T-helper 2 cell (primary cell): Measurements from ENCODE around the gene CEBPB.

Source experiments
- DNase-seq, 5 experiments: peaks; one replicate each; pipeline versions ENCODE4 v3.0.0 to v3.0.0-alpha.2; 2012 to 2022

The CEBPB gene

DNA sequence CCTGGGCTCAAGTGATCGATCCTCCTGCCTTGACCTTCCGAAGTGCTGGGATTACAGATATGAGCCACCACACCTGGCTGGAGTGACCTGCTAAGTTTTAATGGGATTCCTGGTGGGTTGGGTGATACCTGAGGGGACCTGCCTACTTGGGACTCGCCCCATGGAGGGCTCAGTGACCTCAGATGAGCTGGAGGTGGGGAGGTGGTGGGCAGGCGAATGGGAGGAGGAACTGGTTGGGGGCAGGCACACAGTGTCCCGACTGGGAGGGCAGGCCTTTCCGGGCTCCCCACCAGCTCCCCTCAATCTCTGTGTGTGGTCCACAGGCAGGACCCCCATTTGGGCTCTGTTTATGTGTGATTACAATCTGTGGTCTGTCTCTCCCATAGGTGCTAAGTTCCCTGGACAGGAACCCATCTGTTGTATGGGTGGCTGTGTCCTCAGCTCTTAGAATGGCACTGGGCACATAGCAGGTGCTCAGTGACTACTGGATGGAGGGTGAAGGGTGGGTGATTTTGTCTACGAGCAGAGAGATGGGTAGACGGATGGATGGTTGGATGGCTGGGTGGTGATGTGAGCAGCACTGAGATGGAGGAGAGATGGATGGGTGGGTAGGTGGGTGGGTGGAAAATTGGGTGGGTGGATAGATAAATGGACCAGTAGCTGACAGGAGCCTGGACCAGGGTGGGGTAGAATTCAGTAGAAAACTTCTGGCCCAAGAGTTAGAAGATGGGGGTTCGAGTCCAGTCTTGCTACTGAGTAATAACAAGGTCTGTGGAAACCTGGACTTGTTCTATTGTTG, 23.8 kb downstream of the CEBPB start:
- DNase-seq: no peak

DNA sequence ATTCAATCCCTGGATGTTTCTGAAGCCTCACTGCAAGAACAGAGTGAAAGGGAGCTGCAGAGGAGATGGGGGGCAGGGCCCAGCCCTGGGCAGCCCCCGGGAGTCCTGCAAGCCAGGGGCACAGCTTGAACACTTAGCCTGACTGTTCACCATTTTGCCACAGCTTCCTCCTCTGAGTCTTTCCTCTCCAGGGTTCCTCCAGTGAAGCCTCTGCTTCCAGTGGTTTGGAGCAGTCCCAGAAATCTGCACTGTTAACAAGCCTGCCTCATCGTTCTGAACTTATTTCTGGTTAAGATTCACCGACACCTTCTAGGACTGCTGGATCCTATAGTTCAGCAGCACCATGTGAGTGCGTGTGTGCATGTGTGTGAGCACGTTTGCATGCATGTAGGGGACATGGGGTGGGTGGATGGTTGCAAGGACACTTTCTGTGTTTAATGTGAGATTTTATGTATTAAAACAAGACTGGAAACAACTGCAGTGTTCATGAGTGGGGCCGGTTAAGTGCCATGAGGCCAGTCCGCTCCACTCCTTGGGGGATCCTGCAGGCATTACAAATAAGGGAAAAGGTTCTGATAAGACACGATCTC, 24.6 kb downstream of the CEBPB start:
- DNase-seq: no peak

DNA sequence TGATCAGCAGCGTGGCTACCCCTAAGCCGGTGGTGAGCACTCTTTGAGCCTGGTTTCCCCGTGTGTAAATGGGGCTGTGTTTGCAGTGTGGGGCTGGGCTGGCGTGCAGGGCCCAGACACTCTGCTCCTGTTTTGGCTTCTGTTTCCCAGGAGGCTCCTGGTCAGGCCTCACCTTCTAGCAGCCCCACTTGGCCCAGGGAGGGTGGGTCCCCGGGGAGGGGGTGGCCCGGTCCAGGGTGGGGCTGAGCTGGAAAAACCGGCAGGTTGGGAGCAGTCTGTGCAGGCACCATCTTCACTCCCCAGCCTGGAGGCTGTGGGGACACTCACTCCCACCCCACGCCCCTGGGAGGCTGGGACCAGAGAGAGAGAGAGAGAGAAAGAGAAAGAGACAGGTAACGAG, 25.3 kb downstream of the CEBPB start:
- DNase-seq: no peak

DNA sequence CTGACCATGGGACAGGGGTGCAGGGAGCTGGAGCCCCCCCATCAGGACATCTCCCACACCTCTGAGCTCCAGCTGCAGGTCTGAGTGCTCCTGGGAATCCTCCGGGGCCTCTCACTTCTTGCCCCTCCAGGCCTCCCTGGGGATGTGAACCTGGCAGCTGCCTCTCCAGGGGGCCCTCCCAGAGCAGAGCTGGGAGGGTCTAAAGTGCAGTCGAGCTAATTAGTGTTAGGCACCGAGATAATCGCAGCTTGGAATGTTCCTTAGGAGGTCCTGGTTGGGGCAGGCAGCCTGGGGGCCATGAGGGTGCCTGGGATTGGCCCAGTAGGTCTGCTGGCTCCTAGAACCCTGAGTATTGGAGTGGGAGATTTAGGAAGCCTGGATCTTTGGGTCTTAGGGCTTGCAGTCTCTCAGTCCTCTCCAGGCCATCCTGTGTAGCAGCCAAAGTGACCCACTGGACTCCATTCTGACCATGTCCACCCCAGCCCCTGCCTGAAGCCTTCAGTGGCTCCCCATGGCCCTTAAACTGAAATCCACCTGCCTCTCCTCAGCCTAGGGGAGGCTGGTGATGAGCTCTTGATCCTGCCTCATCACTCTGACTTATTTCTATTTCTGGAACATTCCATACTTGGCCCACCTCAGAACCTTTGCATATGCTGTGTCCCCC, 26.0 kb downstream of the CEBPB start:
- no peak for DNase-seq

DNA sequence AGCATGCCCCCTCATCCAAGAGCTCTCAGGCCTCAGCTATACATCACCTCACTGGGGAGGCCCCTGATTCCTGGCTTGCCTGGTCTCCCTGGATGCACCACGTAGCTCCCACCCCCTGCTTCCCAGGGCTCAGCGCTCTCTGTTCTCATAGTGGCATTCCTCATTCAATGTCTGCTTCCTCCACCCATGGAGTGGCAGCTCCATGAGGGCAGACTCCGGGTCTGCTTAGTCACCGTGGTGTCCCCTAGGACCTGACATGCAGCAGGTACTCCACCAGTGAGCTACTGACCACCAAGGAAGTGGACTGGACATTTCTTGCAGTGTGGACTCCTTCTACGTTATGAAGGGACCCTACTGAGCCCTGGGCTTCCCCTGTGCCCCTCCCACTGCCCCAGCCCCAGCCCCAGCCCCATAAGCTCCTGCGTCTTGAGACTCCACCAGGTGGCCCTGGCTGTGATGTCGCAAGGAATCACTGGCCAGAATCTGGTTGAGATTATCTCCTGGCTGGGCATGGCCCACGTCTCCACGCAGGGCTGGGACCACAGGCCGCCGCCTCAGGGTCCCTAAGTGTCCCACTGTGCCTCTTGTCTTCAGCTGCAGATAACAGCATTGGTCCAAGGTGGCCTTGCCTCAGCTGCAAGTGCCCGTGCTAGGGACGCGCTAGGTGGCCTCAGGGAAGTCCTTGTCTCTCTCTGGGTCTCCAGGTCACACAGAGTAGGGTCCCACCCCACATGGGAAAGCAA, 26.7 kb downstream of the CEBPB start:
- DNase-seq: no peak

DNA sequence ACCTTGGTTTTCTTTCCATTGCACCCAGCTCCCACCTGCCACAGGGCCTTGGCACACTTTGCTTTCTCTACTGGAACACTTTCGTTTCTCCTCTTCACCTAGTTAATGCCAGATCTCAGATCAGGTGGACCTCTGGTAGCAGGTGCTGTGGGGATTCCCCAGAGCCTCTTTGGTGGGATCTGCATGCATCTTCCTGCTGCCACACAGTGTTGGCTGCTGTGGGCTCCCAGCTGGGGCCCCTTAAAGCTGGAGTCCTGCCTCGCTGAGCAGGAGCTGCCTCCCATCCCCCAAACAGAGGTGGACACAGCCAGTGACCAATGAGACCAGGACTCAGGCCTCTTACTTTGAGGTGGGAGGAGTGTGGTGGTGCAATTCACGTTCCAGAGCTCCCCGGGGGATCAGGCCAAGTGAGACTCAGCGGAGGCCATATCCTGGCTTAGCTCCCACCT, 28.4 kb downstream of the CEBPB start:
- DNase-seq: no peak

DNA sequence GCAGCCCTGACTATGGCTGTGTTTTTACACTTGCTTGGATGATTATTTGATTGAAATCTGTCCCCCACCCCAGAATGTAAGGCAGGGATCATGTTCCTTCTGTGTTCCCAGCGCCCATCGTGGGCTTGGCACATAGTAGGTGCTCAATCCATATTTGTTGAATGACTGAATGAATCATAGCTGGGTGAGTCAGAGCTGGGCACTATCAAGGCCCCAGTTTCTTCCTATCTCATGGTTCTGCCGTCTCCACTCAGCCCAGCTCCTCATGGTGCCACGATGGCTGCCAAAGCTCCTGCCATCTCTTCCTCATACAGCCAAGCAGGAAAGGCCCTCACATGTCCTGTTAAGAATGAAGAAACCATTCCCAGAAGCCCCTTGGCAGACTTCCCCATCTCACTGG, 29.0 kb downstream of the CEBPB start:
- no peak for DNase-seq

DNA sequence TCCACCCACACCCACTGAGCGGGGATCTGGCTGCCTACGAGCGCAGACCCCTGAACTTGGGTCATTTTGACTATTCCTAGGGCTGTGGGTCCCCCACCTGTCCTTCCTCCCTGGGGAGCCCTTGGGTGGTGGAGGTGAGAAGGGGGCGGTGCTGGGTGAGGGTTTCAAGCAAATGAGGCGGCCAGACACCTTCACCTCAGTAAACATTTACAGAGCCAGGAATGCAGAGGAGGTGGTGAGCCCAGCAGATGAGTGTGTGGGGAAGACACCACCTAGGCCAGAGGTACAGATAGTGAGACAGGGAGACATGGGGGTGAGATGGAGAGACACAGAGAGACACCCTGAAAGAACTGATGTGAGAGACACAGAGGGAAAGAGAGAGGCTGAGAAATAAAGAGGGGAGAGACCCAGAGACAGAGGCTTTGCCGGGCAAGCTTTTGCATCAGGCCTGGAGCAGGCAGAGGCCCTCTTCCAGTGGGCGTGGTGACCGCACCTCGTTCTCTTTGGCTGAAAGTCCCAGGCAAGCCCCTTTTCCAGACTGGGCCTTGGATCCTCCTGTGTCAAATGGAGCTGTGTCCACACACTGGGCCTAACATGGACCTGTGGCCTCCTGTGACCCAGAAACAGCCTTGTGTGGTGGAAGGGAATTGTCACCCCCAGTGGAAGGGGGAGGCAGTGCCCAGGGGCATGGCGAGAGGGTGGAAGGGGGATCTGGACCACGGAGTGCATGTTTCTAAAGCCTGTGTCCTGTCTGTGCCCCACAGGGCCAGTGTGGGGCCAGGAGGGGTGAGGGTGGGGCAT, 29.7 kb downstream of the CEBPB start:
- no peak for DNase-seq

DNA sequence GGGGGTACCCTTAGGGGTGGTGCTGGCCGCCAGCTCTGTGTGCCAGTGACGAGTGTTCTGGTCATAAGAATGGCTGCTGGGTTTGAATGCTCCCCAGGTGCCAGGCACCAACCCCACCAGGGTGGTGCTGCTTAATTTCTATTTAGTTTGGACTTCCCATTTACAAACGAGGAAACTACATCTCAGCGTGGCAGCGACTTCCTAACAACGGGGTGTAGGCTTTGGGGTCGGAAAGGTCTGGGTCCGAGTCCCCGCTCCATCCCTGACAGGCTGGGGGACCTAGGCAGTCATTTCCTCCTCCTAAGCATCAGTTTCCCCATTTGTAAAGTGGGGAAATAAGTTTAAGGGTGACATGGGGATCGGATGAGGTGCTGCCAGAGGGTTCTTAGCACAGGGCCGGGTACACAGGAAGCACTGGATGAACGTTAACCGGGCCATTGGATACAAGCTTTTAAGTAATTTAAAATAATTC, 30.3 kb downstream of the CEBPB start:
- no peak for DNase-seq

DNA sequence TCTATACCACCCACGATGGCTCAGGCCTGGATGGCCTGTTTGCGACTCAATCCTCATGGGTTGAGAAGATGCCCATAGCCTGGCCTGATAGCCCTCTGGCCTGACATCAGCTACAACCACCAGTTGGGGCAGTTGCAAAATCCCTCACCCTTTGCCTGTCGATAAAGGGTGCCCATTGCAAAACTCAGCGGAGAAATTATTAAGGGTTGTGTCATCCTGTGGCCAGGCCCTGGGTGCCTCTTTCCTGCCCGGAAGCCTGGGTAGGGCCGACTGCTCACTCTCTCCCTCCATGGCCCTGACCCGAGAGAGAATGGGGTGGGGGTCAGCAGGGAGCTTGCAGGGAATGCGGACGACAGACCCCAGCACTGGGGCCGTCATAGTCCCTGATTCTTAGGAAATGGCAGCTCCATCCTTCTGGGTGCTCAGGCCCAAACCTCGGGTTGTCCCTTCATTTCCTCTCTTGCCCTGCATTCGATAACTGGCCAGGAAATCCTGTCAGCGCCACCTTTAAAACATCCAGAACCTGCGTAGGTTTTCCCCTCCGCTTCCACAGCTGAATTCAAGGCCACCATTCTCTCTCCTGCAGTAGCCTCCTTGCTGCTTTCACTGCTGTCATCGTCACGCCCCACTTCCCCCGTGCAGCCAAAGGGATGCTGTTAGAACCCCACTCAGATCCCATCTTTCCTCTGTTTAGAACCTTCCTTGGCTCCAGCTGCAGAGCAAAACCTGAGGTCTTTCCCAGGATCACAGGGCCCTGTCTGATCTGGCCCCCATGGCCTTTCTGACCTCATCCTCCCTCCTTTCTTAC, 31.1 kb downstream of the CEBPB start:
- DNase-seq: no peak

DNA sequence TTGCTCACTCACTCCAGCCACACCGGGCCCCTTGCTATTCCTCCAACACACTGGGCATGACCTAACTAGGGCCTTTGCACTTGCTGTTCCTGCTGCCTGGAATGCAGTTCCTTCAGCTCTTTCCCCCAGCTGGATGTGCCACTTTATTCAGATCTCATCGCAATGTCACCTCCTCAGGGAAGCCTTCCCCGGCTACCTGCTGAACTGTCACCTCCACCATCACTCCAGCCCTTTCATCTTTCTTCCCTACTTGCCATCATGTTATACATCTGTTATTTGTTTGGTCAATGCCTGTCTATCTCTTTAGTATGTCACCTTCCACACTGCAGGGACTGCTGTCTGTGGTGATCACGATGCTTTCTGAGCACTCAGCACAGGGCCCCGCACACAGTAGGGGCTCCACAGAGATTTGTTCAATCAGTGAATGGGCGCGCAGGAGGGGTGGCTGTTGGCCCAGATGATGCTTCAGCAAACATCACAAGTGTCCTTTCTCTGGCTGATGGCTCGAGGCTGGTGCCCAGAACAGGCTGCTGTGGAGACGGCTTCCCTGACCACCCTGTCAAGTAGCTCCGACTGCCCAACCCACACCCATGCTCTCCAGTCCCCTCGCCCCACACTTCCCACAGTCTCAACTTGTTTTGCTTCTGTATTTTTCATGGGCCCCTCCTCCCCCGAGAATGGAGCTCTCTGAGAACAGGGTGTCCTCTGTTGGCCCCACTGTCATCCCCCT, 31.8 kb downstream of the CEBPB start:
- DNase-seq: no peak

DNA sequence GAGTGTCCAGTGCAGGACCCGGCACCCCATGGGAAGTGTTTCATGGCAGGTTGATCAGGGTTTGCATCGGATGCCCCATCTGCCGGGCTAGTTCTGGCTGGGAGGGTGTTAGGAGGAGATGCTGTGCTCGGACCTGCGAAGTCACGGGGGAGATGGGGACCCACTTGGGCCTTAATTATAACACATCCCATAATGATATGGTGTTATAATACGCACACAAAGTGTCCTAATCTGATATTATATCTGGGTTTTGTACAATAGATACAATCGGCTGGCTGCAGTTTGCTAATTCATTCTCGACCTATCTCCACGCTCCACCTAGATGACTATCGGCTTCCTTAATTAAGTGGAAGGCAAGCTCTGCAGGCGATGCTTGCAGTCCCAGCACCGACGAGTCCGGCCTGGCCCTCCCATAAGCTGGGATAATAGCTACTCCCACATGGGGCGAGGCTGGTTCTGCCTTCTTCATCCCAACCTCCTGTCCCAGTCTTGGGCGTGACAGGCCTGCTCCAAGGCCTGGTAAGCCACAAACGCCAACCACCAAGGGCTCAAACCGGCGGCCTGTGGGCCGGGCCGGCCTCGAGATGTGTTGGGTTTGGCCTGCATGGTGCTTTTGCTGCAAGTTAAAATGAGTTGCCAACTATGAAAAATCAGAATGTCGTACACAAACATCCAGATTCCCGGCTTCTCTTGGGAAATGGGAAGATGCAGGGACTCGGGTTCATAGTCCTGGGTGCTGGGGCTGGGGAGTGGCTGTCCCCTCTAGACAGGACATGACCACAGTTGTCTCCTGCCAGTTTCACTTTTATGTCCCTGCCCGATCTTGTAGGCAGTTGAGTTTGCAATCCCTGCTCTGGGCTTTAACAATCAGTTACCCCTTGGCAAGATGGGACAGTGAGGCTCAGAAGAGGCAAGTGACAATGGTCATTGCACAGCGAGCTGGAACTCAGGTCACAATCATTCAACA, 32.7 kb downstream of the CEBPB start:
- DNase-seq: no peak

DNA sequence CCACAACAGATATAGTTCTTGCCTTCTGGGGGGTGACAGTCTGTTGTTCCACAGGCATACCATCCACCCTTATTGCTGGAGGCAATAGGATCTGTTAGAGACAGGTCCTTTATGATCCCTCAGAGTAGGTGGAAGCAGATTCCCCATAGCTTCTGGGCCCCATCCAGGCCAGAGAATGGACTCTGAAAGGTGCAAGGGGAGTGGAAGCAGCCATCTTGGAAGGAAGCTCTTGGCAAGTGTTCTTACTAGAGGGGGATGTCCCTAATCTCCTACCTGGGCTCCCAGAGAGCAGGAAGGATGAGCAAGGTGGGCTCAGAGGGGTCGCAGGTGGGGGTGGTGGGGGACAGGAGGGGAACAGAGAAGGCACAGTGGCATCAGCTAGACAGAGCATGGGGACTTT, 33.4 kb downstream of the CEBPB start:
- no peak for DNase-seq

DNA sequence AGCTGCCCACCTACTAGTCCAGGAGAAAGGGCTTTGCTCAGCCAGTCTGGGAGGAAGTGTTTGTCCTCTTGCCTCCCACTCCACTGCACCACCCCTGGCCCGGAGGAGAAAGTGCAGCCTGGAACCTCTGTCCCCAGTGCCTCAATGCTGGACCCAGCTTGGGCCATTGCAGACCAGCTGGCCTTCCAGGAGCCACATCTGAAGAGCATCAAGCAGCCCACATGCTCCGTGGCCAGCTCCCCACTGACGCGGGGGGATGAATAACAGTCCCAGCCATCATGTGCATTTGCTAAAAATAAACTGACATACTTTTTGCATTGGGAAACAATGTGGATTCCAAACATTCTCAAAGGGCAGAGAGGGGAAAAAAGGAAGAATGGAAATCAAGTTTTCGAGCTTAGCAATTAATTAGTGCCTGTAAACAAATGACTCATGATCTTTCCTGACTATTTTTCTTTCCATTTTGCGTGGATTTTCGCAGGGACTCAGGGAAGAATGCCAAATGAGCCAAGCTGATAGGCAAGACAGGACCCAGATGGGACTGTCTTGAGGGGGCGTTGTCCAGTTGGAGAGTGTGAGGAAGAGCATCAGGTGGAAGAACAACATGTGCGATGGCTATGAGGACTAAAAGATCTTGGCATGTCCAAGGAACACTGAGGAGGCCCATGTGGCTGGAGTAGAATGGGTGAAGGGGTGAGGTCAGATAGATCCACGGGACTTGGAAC, 34.1 kb downstream of the CEBPB start:
- DNase-seq: no peak

DNA sequence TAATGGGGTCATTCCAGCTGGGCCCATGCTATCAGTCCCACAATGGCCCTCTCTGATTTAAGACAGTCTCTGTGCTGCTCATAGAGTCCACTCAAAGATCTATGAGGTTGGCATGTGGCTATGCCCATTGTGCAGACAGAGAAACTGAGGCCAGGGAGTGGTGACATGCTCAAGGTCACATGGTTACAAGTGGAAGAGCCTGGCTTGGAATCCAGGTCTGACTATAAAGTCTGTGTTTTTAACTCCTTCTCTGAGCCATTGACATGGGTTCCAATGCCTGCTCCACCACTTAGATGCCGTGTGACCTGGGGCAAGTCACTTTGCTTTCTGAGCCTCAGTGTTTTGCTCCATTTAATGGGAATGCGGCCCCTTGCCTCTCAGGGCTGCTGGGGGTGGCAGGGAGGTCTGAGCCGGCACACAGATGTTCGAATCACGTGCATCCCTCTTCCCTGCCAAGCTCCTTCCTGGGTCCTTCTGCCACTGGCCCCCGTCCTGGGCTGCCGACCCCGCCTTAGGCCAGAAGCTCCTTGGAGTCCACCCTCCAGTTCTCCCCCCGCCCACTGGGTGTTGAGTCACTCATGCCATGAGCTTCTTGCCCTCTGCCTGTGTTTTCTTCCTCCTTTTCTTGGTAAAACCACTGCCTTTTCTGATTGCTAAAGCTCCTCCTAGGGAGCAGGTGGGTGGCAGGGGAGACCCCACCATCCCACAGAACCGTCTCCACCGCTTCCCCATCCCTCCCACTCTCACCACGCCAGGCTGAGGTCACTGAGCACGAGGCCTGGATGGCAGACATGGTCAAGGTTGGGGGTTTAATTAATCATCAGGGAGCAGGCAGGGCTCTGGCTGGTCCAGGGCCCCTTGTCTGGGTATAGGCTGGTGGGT, 35.7 kb downstream of the CEBPB start:
- DNase-seq: no peak

DNA sequence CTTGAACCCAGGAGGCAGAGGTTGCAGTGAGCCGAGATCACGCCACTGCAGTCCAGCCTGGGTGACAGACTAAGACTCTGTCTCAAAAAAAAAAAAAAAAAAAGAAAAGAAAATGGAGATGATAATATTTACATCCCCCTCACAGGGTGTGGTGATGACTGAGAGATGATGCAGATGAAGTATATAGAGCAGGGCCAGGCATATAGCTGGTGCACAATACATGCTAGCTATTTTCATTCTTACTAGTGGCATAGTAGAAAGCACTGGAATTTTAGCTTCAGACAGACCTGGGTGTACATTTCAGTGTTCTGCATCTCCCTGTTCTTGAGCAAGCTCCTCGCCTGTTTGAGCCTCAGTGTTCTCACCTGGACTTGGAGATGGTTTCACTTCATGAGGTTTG, 36.9 kb downstream of the CEBPB start:
- no peak for DNase-seq

DNA sequence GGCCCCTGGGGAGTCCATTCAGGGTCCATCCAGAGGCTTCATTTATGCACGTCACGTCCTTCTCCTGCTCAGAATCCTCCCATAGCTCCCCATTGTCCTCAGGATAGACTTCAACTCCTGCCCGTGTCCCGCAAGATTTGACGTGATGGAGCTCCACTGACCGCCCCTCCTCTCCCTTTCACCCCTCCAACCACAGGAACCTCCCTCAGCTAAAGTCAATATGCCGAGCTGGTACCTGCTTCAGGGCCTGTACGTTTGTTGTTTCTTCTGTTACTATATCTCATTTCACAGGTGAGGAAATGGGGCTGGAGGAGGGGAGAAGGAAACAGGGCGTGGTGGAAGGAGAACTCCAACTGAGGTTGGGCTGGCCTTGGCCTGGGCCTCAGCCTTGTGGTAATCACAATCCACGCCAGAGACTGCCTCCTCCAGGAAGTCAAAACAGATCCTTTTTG, 38.6 kb downstream of the CEBPB start:
- no peak for DNase-seq

DNA sequence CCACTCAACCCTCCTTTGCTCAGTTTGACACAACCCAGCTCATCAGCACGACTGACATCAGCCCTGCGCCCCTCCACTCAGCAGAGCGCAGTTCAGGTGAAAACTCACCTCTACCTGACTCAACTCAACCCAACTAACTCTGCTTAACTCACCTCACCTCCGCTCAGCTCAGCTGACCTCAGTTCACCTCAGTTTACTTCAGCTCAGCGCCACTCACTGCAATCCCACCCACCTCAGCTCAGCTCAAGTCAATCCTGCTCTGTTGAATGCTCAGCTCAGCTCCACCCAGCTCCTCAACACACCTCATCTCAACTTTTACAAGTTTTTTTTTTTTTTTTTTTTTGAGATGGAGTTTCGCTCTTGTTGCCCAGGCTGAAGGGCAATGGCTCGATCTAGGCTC, 39.6 kb downstream of the CEBPB start:
- DNase-seq: no peak
